Esophagus squamous epithelium (tissue), 4 donors: ENCODE measurements around the gene CD58.

Experiments
- POLR2A ChIP-seq, 4 donors: fragments of 450-650 bp; IDR thresholded peaks; one replicate each; pipeline ENCODE4 v1.6.1; 2017; ENCODE audit warnings: antibody characterized with exemption in 4 of 4, mild to moderate bottlenecking in 4 of 4, moderate library complexity in 3 of 4
- TF ChIP-seq, protein P1 (sequence below), 6 experiments: fragments of 450-650 bp in 4 of 6; fragments of 200-600 bp in 2 of 6; sonication (generic) in 2 of 6; IDR thresholded peaks; one replicate each; pipeline ENCODE4 v1.5.1; 2016 to 2019; ENCODE audit warnings: antibody characterized with exemption in 6 of 6, mild to moderate bottlenecking in 4 of 6, moderate library complexity in 4 of 6

DNA sequence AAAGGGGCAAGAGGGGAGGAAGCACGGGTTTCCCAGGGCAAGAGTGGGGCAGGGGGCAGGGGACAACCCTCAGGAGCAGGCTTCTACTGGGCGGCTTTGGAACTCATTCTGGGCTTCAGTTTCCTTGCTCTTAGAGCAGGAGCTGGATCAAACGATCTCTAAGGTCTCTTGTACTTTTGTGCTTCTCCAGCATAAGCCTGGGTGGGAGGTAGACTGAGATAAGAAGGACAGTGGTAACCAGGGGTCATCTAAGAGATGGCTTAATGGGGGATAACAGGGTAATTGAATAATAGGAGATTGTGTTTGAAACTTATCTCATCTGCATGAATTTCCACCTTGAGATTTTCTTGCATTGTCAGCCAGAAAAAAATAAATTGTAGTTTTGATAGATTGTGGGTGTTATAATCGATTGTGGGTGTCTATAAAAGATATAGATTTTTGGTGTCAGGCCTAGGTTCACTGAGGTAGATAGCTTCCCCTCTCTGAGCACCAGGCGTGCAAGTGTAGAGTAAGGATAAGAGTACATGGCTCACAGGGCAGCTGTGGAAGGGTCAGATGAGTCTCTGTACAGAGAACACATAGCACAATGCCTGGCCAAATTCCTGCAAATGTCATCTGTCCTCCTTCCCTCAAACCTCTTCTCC lies 68.0 kb downstream of the CD58 start:
- TF ChIP-seq, protein P1, sequence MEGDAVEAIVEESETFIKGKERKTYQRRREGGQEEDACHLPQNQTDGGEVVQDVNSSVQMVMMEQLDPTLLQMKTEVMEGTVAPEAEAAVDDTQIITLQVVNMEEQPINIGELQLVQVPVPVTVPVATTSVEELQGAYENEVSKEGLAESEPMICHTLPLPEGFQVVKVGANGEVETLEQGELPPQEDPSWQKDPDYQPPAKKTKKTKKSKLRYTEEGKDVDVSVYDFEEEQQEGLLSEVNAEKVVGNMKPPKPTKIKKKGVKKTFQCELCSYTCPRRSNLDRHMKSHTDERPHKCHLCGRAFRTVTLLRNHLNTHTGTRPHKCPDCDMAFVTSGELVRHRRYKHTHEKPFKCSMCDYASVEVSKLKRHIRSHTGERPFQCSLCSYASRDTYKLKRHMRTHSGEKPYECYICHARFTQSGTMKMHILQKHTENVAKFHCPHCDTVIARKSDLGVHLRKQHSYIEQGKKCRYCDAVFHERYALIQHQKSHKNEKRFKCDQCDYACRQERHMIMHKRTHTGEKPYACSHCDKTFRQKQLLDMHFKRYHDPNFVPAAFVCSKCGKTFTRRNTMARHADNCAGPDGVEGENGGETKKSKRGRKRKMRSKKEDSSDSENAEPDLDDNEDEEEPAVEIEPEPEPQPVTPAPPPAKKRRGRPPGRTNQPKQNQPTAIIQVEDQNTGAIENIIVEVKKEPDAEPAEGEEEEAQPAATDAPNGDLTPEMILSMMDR (IDR thresholded peaks at IDR 0.05) = no peak
- no peak for TF ChIP-seq POLR2A (IDR thresholded peaks at IDR 0.05)
